Measurements from ENCODE around the gene CTTNBP2NL.
A peak's percentile ranks its signal among the peaks of the same experiment; 100 is the strongest.

CTTNBP2NL gene

GRCh38 chr1:112383759-112384370, 12.1 kb upstream of the CTTNBP2NL start:
- Histone ChIP-seq H3K27me3 (ENCODE audit: insufficient read depth, low read length) (no peaks in the 10 kb centered on the region), H3K4me2 (ENCODE audit: low read length) (no peak overlapping the region), H3K4ac (ENCODE audit: low read depth, low read length) (no peak overlapping the region), H4K91ac (ENCODE audit: low read depth, low read length) (no peak overlapping the region), H2BK12ac (ENCODE audit: low read length) (no peak overlapping the region), H4K8ac (ENCODE audit: low read depth, low read length) (no peak overlapping the region), H3K36me3 (ENCODE audit: control insufficient read depth in 1 of 2, insufficient read depth in 2 of 2, low read length in 2 of 2) (no peaks in the 10 kb centered on the region), H3K27ac (ENCODE audit: low read depth, low read length) (no peak overlapping the region), H3K79me2 (ENCODE audit: control insufficient read depth, insufficient read depth, low read length, poor library complexity) (no peaks in the 10 kb centered on the region), H2BK120ac (ENCODE audit: insufficient read depth, low read length, poor library complexity) (no peak overlapping the region), H3K14ac (ENCODE audit: low read length) (no peak overlapping the region), H3K79me1 (ENCODE audit: low read length) (no peaks in the 10 kb centered on the region), H2AK5ac (ENCODE audit: low read length) (no peak overlapping the region), H3K4me1 (ENCODE audit: control insufficient read depth in 1 of 2, insufficient read depth in 2 of 2, low read length in 2 of 2) (peaks cover 0 to 2% of the 10 kb centered on the region in 2 experiments), H3K9ac (ENCODE audit: low read length) (no peak overlapping the region), H3K18ac (ENCODE audit: low read length) (no peak overlapping the region), H3K4me3 (ENCODE audit: low read depth, low read length) (no peak overlapping the region), H2AFZ (ENCODE audit: insufficient read depth, low read length, poor library complexity) (no peak overlapping the region), H3K23ac (ENCODE audit: low read length) (no peak overlapping the region), H2BK5ac (ENCODE audit: low read depth, low read length, poor library complexity) (no peak overlapping the region), H4K12ac (ENCODE audit: low read depth, low read length) (no peak overlapping the region), H3K9me3 (ENCODE audit: insufficient read depth, low read depth, low read length) (no peaks in the 10 kb centered on the region)
- WGBS (ENCODE audit: extremely low coverage, insufficient coverage, insufficient read length) = no CpG with 5 or more reads among the region's 1 CpG
- DNase-seq = peak; percentile 60 to 73

GRCh38 chr1:112386024-112386723, 9.8 kb upstream of the CTTNBP2NL start:
- Histone ChIP-seq H2BK5ac (ENCODE audit: low read depth, low read length, poor library complexity) (no peak overlapping the region), H2BK120ac (ENCODE audit: insufficient read depth, low read length, poor library complexity) (no peak overlapping the region), H3K4me1 (ENCODE audit: control insufficient read depth in 1 of 2, insufficient read depth in 2 of 2, low read length in 2 of 2) (peaks cover 0 to 2% of the 10 kb centered on the region in 2 experiments), H3K23ac (ENCODE audit: low read length) (no peak overlapping the region), H3K9me3 (ENCODE audit: insufficient read depth, low read depth, low read length) (no peaks in the 10 kb centered on the region), H3K79me1 (ENCODE audit: low read length) (no peaks in the 10 kb centered on the region), H3K14ac (ENCODE audit: low read length) (no peak overlapping the region), H3K9ac (ENCODE audit: low read length) (no peak overlapping the region), H2AFZ (ENCODE audit: insufficient read depth, low read length, poor library complexity) (no peak overlapping the region), H4K12ac (ENCODE audit: low read depth, low read length) (no peak overlapping the region), H3K27me3 (ENCODE audit: insufficient read depth, low read length) (no peaks in the 10 kb centered on the region), H4K8ac (ENCODE audit: low read depth, low read length) (no peak overlapping the region), H3K4me3 (ENCODE audit: low read depth, low read length) (no peak overlapping the region), H3K36me3 (ENCODE audit: control insufficient read depth in 1 of 2, insufficient read depth in 2 of 2, low read length in 2 of 2) (no peaks in the 10 kb centered on the region), H3K27ac (ENCODE audit: low read depth, low read length) (no peak overlapping the region), H3K79me2 (ENCODE audit: control insufficient read depth, insufficient read depth, low read length, poor library complexity) (no peaks in the 10 kb centered on the region), H3K4ac (ENCODE audit: low read depth, low read length) (no peak overlapping the region), H3K4me2 (ENCODE audit: low read length) (no peak overlapping the region), H2AK5ac (ENCODE audit: low read length) (no peak overlapping the region), H4K91ac (ENCODE audit: low read depth, low read length) (no peak overlapping the region), H2BK12ac (ENCODE audit: low read length) (no peak overlapping the region), H3K18ac (ENCODE audit: low read length) (no peak overlapping the region)
- no CpG with 5 or more reads among the region's 14 CpGs for WGBS (ENCODE audit: extremely low coverage, insufficient coverage, insufficient read length)
- DNase-seq = no peak

GRCh38 chr1:112386731-112387346, 9.2 kb upstream of the CTTNBP2NL start:
- H3K14ac ChIP-seq (ENCODE audit: low read length) = no peak overlapping the region
- no peak overlapping the region for H4K91ac ChIP-seq (ENCODE audit: low read depth, low read length)
- no peak overlapping the region for H3K18ac ChIP-seq (ENCODE audit: low read length)
- no peak overlapping the region for H3K9ac ChIP-seq (ENCODE audit: low read length)
- WGBS (ENCODE audit: extremely low coverage, insufficient coverage, insufficient read length) = no CpG with 5 or more reads among the region's 2 CpGs
- no peaks in the 10 kb centered on the region for H3K27me3 ChIP-seq (ENCODE audit: insufficient read depth, low read length)
- no peak overlapping the region for H2BK12ac ChIP-seq (ENCODE audit: low read length)
- H2AFZ ChIP-seq (ENCODE audit: insufficient read depth, low read length, poor library complexity) = no peak overlapping the region
- no peak overlapping the region for H2AK5ac ChIP-seq (ENCODE audit: low read length)
- H3K27ac ChIP-seq (ENCODE audit: low read depth, low read length) = no peak overlapping the region
- H3K79me2 ChIP-seq (ENCODE audit: control insufficient read depth, insufficient read depth, low read length, poor library complexity) = no peaks in the 10 kb centered on the region
- no peak overlapping the region for H2BK5ac ChIP-seq (ENCODE audit: low read depth, low read length, poor library complexity)
- no peak overlapping the region for H2BK120ac ChIP-seq (ENCODE audit: insufficient read depth, low read length, poor library complexity)
- H3K4me3 ChIP-seq (ENCODE audit: low read depth, low read length) = no peak overlapping the region
- no peaks in the 10 kb centered on the region for H3K9me3 ChIP-seq (ENCODE audit: insufficient read depth, low read depth, low read length)
- no peak overlapping the region for H4K8ac ChIP-seq (ENCODE audit: low read depth, low read length)
- H3K23ac ChIP-seq (ENCODE audit: low read length) = no peak overlapping the region
- no peak overlapping the region for H4K12ac ChIP-seq (ENCODE audit: low read depth, low read length)
- H3K79me1 ChIP-seq (ENCODE audit: low read length) = no peaks in the 10 kb centered on the region
- no peaks in the 10 kb centered on the region for H3K36me3 ChIP-seq (ENCODE audit: control insufficient read depth in 1 of 2, insufficient read depth in 2 of 2, low read length in 2 of 2)
- H3K4ac ChIP-seq (ENCODE audit: low read depth, low read length) = no peak overlapping the region
- no peak overlapping the region for H3K4me2 ChIP-seq (ENCODE audit: low read length)
- no peaks in the 10 kb centered on the region for H3K4me1 ChIP-seq (ENCODE audit: control insufficient read depth in 1 of 2, insufficient read depth in 2 of 2, low read length in 2 of 2)
- DNase-seq = no peak

DNA sequence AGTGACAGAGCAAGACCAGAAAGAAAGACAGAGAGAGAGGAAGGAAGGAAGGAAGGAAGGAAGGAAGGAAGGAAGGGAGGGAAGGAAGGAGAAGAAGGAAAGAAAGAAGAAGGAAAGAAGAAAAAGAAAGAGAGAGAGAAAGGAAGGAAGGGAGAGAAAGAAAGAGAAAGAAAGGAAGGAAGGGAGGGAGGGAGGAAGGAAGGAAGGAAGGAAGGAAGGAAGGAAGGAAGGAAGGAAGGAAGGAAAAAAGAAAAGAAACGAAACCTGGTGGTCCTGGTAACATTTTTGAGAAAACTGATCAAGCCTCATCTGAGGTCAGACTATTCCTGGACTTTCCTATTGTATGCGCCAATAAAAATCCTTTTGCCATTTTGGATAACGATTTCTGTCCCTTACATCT, 8.2 kb upstream of the CTTNBP2NL start:
- no peak overlapping the region for H3K18ac ChIP-seq (ENCODE audit: low read length)
- no CpG with 5 or more reads among the region's 3 CpGs for WGBS (ENCODE audit: extremely low coverage, insufficient coverage, insufficient read length)
- no peak overlapping the region for H2BK12ac ChIP-seq (ENCODE audit: low read length)
- no peak for DNase-seq
- H3K9ac ChIP-seq (ENCODE audit: low read length) = no peak overlapping the region
- H2BK5ac ChIP-seq (ENCODE audit: low read depth, low read length, poor library complexity) = no peak overlapping the region
- no peaks in the 10 kb centered on the region for H3K79me2 ChIP-seq (ENCODE audit: control insufficient read depth, insufficient read depth, low read length, poor library complexity)
- H3K36me3 ChIP-seq (ENCODE audit: control insufficient read depth in 1 of 2, insufficient read depth in 2 of 2, low read length in 2 of 2) = no peaks in the 10 kb centered on the region
- no peak overlapping the region for H3K4ac ChIP-seq (ENCODE audit: low read depth, low read length)
- H3K4me2 ChIP-seq (ENCODE audit: low read length) = no peak overlapping the region
- H3K23ac ChIP-seq (ENCODE audit: low read length) = no peak overlapping the region
- no peak overlapping the region for H2AFZ ChIP-seq (ENCODE audit: insufficient read depth, low read length, poor library complexity)
- no peak overlapping the region for H4K8ac ChIP-seq (ENCODE audit: low read depth, low read length)
- no peaks in the 10 kb centered on the region for H3K27me3 ChIP-seq (ENCODE audit: insufficient read depth, low read length)
- H2AK5ac ChIP-seq (ENCODE audit: low read length) = no peak overlapping the region
- no peak overlapping the region for H4K91ac ChIP-seq (ENCODE audit: low read depth, low read length)
- H3K79me1 ChIP-seq (ENCODE audit: low read length) = no peaks in the 10 kb centered on the region
- H3K4me1 ChIP-seq (ENCODE audit: control insufficient read depth in 1 of 2, insufficient read depth in 2 of 2, low read length in 2 of 2) = no peaks in the 10 kb centered on the region
- no peak overlapping the region for H3K27ac ChIP-seq (ENCODE audit: low read depth, low read length)
- no peaks in the 10 kb centered on the region for H3K9me3 ChIP-seq (ENCODE audit: insufficient read depth, low read depth, low read length)
- H4K12ac ChIP-seq (ENCODE audit: low read depth, low read length) = no peak overlapping the region
- no peak overlapping the region for H3K14ac ChIP-seq (ENCODE audit: low read length)
- H2BK120ac ChIP-seq (ENCODE audit: insufficient read depth, low read length, poor library complexity) = no peak overlapping the region
- H3K4me3 ChIP-seq (ENCODE audit: low read depth, low read length) = no peak overlapping the region

Measured in trophoblast cell (in vitro differentiated cells and primary cell).